RWPE1 (cell line): ENCODE results near the gene ATXN7.

Source experiments
- CTCF ChIA-PET: fragments of 350-600 bp; sonication (Branson Sonifier 250); formaldehyde crosslinking; extraction: SDS; loops from one replicate; lab custom pipeline; 2021; lab: Yijun Ruan, JAX
- POLR2A ChIA-PET: fragments of 400-600 bp; formaldehyde crosslinking; extraction: SDS; loops from one replicate; lab custom pipeline; 2020; ENCODE audit warnings: antibody characterized with exemption; ENCODE audit not compliant: low non-redundant PET; lab: Yijun Ruan, JAX
- DNase-seq: peaks from one replicate; pipeline ENCODE4 v3.0.0; 2012; ENCODE audit warnings: low spot score
- H3K27ac ChIP-seq: fragments of 450-650 bp; 2 replicates; pipeline ENCODE4 v1.5.1; 2017
- CTCF ChIP-seq: fragments of 450-650 bp; conservative IDR thresholded peaks from 2 replicates; pipeline ENCODE4 v1.5.1; 2017; ENCODE audit warnings: low read depth, mild to moderate bottlenecking

ATXN7 gene

GRCh38 chr3:63877737-63878393 is 14.2 kb downstream of the ATXN7 start:
- TF ChIP-seq CTCF = no peak
- CTCF ChIA-PET = interaction anchor here (0.7 kb wide), 1 partner anchor 19 kb away, joined by 3 read pairs; no protein-coding TSS in a partner anchor
- POLR2A ChIA-PET = no interaction called here
- DNase-seq = no peak
- no peak overlapping the region for H3K27ac ChIP-seq

DNA sequence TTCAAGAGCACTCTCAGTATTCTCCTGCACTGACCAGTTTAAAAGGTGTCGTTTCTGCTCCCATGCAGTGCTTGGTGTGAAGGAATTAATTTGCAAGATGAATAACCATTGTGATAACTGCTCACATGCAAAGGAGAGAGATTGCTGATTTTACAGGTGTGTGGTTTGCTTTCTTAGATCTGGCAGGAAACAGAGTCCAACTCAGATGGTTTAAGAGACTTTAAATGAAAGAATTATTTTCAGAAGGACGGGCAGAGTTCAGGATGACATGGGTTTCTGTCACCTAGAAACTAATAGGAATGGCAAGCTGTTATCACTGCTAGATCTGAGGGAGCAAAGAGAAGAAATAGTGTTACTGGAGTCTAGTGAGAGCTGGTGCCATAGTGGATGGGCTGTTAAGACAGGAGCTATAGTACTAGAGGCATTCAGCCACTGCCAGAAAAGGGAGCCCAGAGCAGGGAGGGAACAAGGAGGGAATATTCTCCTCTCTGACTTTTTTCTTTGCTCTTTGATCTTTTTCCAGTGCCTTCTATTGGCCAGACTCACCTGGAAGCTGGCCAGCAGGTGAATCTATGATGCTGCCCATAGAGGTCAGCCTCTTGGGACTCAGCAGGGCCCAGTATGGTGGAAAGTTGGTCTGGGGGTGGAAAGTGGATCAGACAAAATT is 14.9 kb downstream of the ATXN7 start:
- ChIA-PET CTCF (no interaction called here), POLR2A (no interaction called here)
- TF ChIP-seq CTCF = no peak
- H3K27ac ChIP-seq = no peak overlapping the region
- DNase-seq = no peak

DNA sequence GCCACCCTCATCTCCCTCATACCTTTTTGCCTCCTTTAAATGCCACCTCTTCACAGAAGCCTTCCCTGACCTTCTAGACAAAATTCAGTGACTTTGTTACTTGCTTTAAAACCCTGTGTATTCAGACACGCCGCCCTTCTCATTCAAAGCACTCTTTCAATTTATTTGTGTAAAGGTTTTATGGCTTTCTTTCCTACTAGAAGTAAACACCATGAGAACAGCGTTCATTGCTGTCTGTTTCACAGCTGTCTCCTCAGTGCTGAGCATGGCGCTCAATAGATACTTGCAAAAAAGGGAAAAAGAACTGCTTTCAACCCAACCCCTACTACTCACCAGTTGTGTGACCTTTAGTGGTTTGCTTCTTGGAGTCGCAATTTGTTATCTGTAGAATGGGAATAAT is 17.0 kb downstream of the ATXN7 start:
- no peak for TF ChIP-seq CTCF
- ChIA-PET POLR2A (no interaction called here), CTCF (no interaction called here)
- no peak for DNase-seq
- no peak overlapping the region for H3K27ac ChIP-seq

DNA sequence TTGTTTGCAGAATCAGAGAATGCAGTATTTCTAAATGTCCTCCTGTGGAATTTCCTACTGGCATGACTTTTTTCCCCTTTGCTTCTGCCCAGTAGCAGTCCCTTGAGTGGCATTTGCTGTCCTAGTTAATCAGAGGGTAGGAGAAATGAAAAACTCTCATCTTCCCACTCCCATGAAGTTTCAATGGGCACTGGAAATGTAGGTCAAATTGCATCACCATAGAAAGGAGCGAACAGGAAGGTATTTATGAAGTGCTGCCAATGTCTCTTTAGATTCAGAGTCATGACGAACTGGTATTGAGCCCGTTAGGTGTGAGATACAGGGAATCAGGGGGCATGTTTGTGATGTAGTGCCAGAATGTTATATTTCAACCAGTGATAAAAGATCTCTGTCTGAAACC is 23.2 kb downstream of the ATXN7 start:
- CTCF ChIA-PET = no interaction called here

GRCh38 chr3:63891518-63891917 is 27.9 kb downstream of the ATXN7 start:
- CTCF ChIA-PET = no interaction called here
- DNase-seq = no peak
- POLR2A ChIA-PET = no interaction called here
- H3K27ac ChIP-seq = no peak overlapping the region
- TF ChIP-seq CTCF = no peak

More for the DNA sequence above, 23.2 kb downstream of the ATXN7 start:
- POLR2A ChIA-PET = no interaction called here
- TF ChIP-seq CTCF = no peak
- no peak for DNase-seq
- no peak overlapping the region for H3K27ac ChIP-seq

GRCh38 chr3:63892773-63893352 is 29.2 kb downstream of the ATXN7 start:
- ChIA-PET CTCF (no interaction called here), POLR2A (no interaction called here)
- H3K27ac ChIP-seq = no peak overlapping the region
- no peak for TF ChIP-seq CTCF
- DNase-seq = no peak
